ENCODE measurements around the gene TAX1BP1. TPM values are rescaled to one million over a fixed set of nuclear protein-coding genes. Genes with fewer than 3 reads are reported as not detected.
"Not testable (repeated sequence)": the region's sequence is repeated elsewhere in the genome, so short reads cannot be mapped to it uniquely, and the experiment has no call there.

The TAX1BP1 gene
- total RNA-seq, 3 donors from 2014 or later = 105 to 156 (median 110) TPM

GRCh38 chr7:27846388-27846787 is 106.4 kb downstream of the TAX1BP1 start:
- intact Hi-C loops (cut with DNase I; ENCODE audit: low total_unique reads) = no loop called here
- H3K4me3 ChIP-seq = no peak overlapping the region
- no peak overlapping the region for H3K27ac ChIP-seq
- no peaks in the 10 kb centered on the region for H3K27me3 ChIP-seq
- no peaks in the 10 kb centered on the region for H3K9me3 ChIP-seq
- DNase-seq (ENCODE audit: low spot score in 2 of 2) = no peak
- no peaks in the 10 kb centered on the region for H3K36me3 ChIP-seq
- TF ChIP-seq POLR2AphosphoS5 (IDR thresholded peaks at IDR 0.05) (no peak), POLR2A (IDR thresholded peaks at IDR 0.05) (no peak)
- TF ChIP-seq, protein P1, sequence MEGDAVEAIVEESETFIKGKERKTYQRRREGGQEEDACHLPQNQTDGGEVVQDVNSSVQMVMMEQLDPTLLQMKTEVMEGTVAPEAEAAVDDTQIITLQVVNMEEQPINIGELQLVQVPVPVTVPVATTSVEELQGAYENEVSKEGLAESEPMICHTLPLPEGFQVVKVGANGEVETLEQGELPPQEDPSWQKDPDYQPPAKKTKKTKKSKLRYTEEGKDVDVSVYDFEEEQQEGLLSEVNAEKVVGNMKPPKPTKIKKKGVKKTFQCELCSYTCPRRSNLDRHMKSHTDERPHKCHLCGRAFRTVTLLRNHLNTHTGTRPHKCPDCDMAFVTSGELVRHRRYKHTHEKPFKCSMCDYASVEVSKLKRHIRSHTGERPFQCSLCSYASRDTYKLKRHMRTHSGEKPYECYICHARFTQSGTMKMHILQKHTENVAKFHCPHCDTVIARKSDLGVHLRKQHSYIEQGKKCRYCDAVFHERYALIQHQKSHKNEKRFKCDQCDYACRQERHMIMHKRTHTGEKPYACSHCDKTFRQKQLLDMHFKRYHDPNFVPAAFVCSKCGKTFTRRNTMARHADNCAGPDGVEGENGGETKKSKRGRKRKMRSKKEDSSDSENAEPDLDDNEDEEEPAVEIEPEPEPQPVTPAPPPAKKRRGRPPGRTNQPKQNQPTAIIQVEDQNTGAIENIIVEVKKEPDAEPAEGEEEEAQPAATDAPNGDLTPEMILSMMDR (IDR thresholded peaks at IDR 0.05) = no peak
- H3K4me1 ChIP-seq = no peaks in the 10 kb centered on the region

- no peaks in the 10 kb centered on the region for H3K36me3 ChIP-seq
- no peak overlapping the region for H3K4me3 ChIP-seq
- H3K9me3 ChIP-seq = no peaks in the 10 kb centered on the region
- TF ChIP-seq POLR2A (IDR thresholded peaks at IDR 0.05) (no peak), POLR2AphosphoS5 (IDR thresholded peaks at IDR 0.05) (no peak)
- TF ChIP-seq, protein P1 (IDR thresholded peaks at IDR 0.05) = no peak
- intact Hi-C loops (cut with DNase I; ENCODE audit: low total_unique reads) = no loop called here
- no peak for DNase-seq (ENCODE audit: low spot score in 2 of 2)
- H3K27me3 ChIP-seq = no peaks in the 10 kb centered on the region
- no peaks in the 10 kb centered on the region for H3K4me1 ChIP-seq
- H3K27ac ChIP-seq = no peak overlapping the region
These were observed 110.6 kb downstream of the TAX1BP1 start for GRCh38 chr7:27850531-27850930.

DNA sequence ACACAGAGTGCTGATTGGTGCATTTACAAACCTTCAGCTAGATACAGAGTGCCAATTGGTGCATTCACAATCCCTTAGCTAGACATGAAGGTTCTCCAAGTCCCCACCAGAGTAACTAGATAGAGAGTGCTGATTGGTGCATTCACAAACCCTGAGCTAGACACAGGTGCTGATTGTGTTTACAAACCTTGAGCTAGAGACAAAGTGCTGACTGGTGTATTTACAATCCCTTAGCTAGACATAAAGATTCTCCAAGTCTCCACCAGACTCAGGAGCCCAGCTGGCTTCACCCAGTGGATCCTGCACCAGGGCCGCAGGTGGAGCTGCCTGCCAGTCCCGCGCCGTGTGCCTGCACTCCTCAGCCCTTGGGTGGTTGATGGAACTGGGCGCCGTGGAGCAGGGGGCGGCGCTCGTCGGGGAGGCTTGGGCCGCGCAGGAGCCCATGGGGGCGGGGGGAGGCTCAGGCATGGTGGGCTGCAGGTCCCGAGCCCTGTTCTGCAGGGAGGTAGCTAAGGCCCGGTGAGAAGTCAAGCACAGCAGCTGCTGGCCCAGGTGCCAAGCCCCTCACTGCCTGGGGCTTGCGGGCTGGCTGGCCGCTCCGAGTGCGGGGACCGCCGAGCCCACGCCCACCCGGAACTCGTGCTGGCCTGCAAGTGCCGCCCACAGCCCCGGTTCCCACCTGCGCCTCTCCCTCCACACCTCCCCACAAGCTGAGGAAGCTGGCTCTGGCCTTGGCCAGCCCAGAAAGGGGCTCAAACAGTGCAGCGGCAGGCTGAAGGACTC is 116.9 kb downstream of the TAX1BP1 start:
- H3K36me3 ChIP-seq; H3K4me1 ChIP-seq; H3K4me3 ChIP-seq; intact Hi-C loops (cut with DNase I; ENCODE audit: low total_unique reads); H3K27me3 ChIP-seq; DNase-seq (ENCODE audit: low spot score in 2 of 2); H3K27ac ChIP-seq; H3K9me3 ChIP-seq: not testable (repeated sequence)

DNA sequence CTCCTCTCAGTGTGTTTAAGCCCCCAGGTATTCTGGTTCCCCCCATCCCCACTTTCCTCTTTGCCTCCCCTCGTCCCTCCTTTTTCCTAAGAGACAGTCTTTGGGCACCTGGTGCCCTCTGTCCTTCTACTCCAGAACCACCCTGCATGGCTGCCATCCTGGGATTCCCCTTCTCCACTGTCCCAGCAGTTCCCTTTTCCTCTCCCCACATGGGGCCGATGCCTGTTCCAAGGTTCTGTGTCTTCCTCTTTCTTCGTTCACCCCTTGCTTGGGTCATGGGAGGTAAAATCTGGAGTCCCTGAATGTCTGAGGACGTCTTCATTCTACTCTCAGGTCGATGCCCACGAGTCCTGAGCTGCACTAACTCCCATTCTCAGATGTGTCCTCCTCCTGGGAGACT is 120.8 kb downstream of the TAX1BP1 start:
- no peak for TF ChIP-seq POLR2A (IDR thresholded peaks at IDR 0.05)
- TF ChIP-seq, protein P1 (IDR thresholded peaks at IDR 0.05) = no peak
- TF ChIP-seq POLR2AphosphoS5 (IDR thresholded peaks at IDR 0.05) = no peak
- H3K4me3 ChIP-seq = no peak overlapping the region
- DNase-seq (ENCODE audit: low spot score in 2 of 2) = no peak
- no peak overlapping the region for H3K27ac ChIP-seq
- H3K27me3 ChIP-seq = no peaks in the 10 kb centered on the region
- H3K4me1 ChIP-seq = no peaks in the 10 kb centered on the region
- intact Hi-C loops (cut with DNase I; ENCODE audit: low total_unique reads) = no loop called here
- no peaks in the 10 kb centered on the region for H3K9me3 ChIP-seq
- no peaks in the 10 kb centered on the region for H3K36me3 ChIP-seq

DNA sequence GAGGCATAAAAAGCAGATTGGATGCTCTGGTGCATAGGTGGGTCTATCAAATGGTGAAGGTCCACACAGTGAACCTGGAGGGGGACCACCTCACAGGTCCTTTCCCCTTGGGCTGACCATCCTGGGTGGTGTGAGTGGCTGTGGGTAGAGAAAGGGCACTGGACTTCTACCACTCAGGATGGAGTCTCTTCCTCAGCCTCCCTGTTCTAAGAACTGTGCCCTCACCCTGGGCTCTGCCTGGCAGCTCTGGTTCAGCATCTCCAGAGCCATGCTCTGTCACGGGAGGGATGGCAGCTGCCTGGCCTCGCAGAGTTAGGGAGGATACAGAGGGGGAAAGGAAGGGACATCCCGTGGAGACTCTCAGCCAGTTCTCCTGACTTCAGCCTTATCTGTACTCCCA is 121.8 kb downstream of the TAX1BP1 start:
- intact Hi-C loops (cut with DNase I; ENCODE audit: low total_unique reads) = no loop called here
- TF ChIP-seq POLR2A (IDR thresholded peaks at IDR 0.05) (no peak), POLR2AphosphoS5 (IDR thresholded peaks at IDR 0.05) (no peak)
- TF ChIP-seq, protein P1 (IDR thresholded peaks at IDR 0.05) = no peak
- H3K4me1 ChIP-seq = no peaks in the 10 kb centered on the region
- H3K4me3 ChIP-seq = no peak overlapping the region
- H3K9me3 ChIP-seq = no peaks in the 10 kb centered on the region
- H3K36me3 ChIP-seq = no peaks in the 10 kb centered on the region
- H3K27me3 ChIP-seq = no peaks in the 10 kb centered on the region
- no peak overlapping the region for H3K27ac ChIP-seq
- no peak for DNase-seq (ENCODE audit: low spot score in 2 of 2)

All from breast epithelium (tissue), 4 donors.